ENCODE results near the gene CADPS. TPM values are rescaled to one million over a fixed set of nuclear protein-coding genes. Genes with fewer than 3 reads are reported as not detected.

Gene CADPS
- total RNA-seq, 1 experiment from 2014 or later = 7.0 TPM

GRCh38 chr3:62873761-62874710 is 1.2 kb downstream of the CADPS start (continued):
- no peak for TF ChIP-seq FOXJ3 (CRISPR knock-in tag; IDR thresholded peaks at IDR 0.05; ENCODE audit: borderline replicate concordance)
- TF ChIP-seq ZNF512 (CRISPR knock-in tag; IDR thresholded peaks at IDR 0.05; ENCODE audit: borderline replicate concordance) = no peak
- no peak for TF ChIP-seq HMGA2 (CRISPR knock-in tag; IDR thresholded peaks at IDR 0.05)
- peak; percentile 32; the same call in 1 of the 2 replicates for TF ChIP-seq PRDM15 (CRISPR knock-in tag; IDR thresholded peaks at IDR 0.05)
- 0 out of 2 replicates have a peak, but pooled peaks have one; percentile 36 for TF ChIP-seq CREM (CRISPR knock-in tag; IDR thresholded peaks at IDR 0.05)
- TF ChIP-seq MYBL2 (CRISPR knock-in tag; IDR thresholded peaks at IDR 0.05) = 0 out of 2 replicates have a peak, but pooled peaks have one; percentile 14
- TF ChIP-seq EMX1 (CRISPR knock-in tag; IDR thresholded peaks at IDR 0.05) = no peak
- TF ChIP-seq ZNF416 (CRISPR knock-in tag; IDR thresholded peaks at IDR 0.05) = no peak
- TF ChIP-seq TP53 (CRISPR knock-in tag; IDR thresholded peaks at IDR 0.05) = peak; percentile 80; the same call in 1 of the 2 replicates
- no peak for TF ChIP-seq ATF3 (CRISPR knock-in tag; conservative IDR thresholded peaks at IDR 0.05)
- TF ChIP-seq NFE2L1 (CRISPR knock-in tag; IDR thresholded peaks at IDR 0.05) = 0 out of 2 replicates have a peak, but pooled peaks have one; percentile 68
- no peak for TF ChIP-seq ATF6 (CRISPR knock-in tag; IDR thresholded peaks at IDR 0.05)
- TF ChIP-seq GTF2I (CRISPR knock-in tag; conservative IDR thresholded peaks at IDR 0.05) = no peak
- TF ChIP-seq ATF2 (CRISPR knock-in tag; IDR thresholded peaks at IDR 0.05; ENCODE audit: borderline replicate concordance, low read depth) = no peak
- TF ChIP-seq ZSCAN18 (CRISPR knock-in tag; IDR thresholded peaks at IDR 0.05) = no peak
- TF ChIP-seq AR (CRISPR knock-in tag; IDR thresholded peaks at IDR 0.05) = no peak
- no peak for TF ChIP-seq SOX15 (CRISPR knock-in tag; IDR thresholded peaks at IDR 0.05)
- TF ChIP-seq SP1 (CRISPR knock-in tag; conservative IDR thresholded peaks at IDR 0.05) = peak; percentile 76
- peak; percentile 82 for TF ChIP-seq TEAD1 (CRISPR knock-in tag; IDR thresholded peaks at IDR 0.05)
- TF ChIP-seq CTCF (IDR thresholded peaks at IDR 0.05) = no peak
- peak; percentile 50 for TF ChIP-seq KAT7 (CRISPR knock-in tag; IDR thresholded peaks at IDR 0.05; ENCODE audit: borderline replicate concordance)
- TF ChIP-seq E2F5 (CRISPR knock-in tag; IDR thresholded peaks at IDR 0.05) = peak; percentile 86
